T-helper 1 cell treated with Interleukin-12 subunit alpha and Interleukin-12 subunit beta and Interleukin-4 antibody, amounts not matched to agents 30 μg/mL and 1 μg/mL, for 36 hours (primary cell): Measurements from ENCODE around the gene GLB1L3.

Source experiments
- H3K27ac Mint-ChIP-seq: one replicate; pipeline ENCODE4 v1.8.0; 2021; ENCODE audit warnings: mild to moderate bottlenecking, mixed read lengths
- H3K27me3 Mint-ChIP-seq: one replicate; pipeline ENCODE4 v1.8.0; 2021; ENCODE audit warnings: low read depth, mixed read lengths
- H3K36me3 Mint-ChIP-seq: one replicate; pipeline ENCODE4 v1.8.0; 2021; ENCODE audit warnings: low read depth, mixed read lengths
- H3K4me1 Mint-ChIP-seq: one replicate; pipeline ENCODE4 v1.8.0; 2021; ENCODE audit warnings: low read depth, mixed read lengths
- H3K4me3 Mint-ChIP-seq: one replicate; pipeline ENCODE4 v1.8.0; 2021; ENCODE audit warnings: mild to moderate bottlenecking, moderate library complexity, mixed read lengths
- H3K9me3 Mint-ChIP-seq: one replicate; pipeline ENCODE4 v1.8.0; 2021; ENCODE audit warnings: mixed read lengths

Gene GLB1L3

DNA sequence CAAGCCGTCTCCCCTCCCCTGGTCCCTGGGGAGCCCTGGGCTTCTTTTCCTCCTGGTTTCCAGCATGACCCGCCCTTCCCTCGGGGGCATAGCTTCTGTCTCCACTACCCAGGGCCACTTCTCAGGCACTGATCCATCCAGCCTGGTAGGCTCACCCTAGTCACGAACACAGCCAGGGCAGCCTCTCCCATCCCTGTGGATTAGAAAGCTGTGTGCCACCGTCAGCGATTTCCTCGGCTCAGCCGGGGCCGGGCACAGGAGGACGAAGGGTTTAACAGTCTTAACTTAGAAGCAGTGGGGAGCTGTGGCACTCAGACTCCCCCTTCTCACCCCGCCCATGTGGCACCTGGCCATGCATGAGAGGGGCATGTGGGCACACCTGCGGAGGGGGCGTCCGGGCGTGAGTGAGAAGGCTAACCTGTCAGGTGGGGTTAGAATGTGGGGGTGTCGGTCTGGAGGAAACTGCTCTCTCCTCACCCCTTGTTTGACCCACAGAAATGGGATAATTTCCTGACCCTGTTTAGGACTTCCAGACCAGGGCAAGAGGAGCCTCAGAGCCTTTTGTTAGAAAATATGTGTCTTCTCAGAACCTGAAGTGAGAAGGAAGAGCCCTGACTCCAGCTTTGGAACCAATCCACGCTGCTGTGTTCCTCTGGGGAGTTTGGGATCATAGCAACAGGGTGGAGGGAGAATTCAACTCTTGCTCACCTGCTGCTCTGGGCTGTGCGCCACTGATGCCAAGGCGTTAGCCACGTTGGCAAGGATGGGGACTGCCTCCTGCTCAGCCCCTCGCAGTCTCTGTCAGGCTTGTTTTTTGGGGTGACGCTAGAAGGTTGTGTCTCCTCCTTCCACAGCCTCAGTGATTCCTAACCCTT, 70.2 kb downstream of the GLB1L3 start:
- Mint-ChIP-seq H3K27me3 (peaks cover 4% of the 10 kb centered on the region), H3K9me3 (no peaks in the 10 kb centered on the region), H3K4me3 (no peak overlapping the region), H3K4me1 (peaks cover 16% of the 10 kb centered on the region), H3K36me3 (peaks cover 3% of the 10 kb centered on the region), H3K27ac (peak overlapping the region; percentile 18)

GRCh38 chr11:134346976-134347350, 70.8 kb downstream of the GLB1L3 start:
- Mint-ChIP-seq H3K27me3 (peaks cover 4% of the 10 kb centered on the region), H3K9me3 (no peaks in the 10 kb centered on the region), H3K36me3 (peaks cover 3% of the 10 kb centered on the region), H3K4me1 (peaks cover 16% of the 10 kb centered on the region), H3K27ac (peak overlapping the region; percentile 15), H3K4me3 (no peak overlapping the region)

DNA sequence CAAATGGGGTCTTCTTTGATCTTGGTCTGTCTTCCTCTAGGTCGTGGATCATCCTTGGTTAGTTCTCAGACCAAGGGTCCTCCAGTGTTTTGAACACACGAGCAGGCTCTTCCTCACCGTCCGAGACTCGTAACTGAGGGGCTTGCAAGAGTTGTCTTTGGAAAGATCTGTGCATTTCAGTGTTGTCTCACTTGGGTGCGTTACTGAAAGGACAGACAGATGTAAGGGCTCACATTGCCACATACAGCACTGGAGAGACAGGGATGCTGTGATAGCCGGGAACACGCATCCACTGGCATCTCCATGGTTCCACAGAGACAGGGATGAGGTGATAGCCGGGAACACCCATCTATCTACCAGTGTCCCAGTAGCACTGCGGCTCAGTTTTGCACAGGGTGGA, 71.3 kb downstream of the GLB1L3 start:
- peaks cover 16% of the 10 kb centered on the region for H3K4me1 Mint-ChIP-seq
- H3K36me3 Mint-ChIP-seq, result peaks cover 3% of the 10 kb centered on the region
- H3K4me3 Mint-ChIP-seq, result no peak overlapping the region
- peaks cover 8% of the 10 kb centered on the region for H3K27me3 Mint-ChIP-seq
- H3K27ac Mint-ChIP-seq, result peak overlapping the region; percentile 15
- no peaks in the 10 kb centered on the region for H3K9me3 Mint-ChIP-seq

- Mint-ChIP-seq H3K27ac (peak overlapping the region; percentile 77), H3K36me3 (peaks cover 3% of the 10 kb centered on the region), H3K9me3 (no peaks in the 10 kb centered on the region), H3K4me1 (peaks cover 16% of the 10 kb centered on the region), H3K27me3 (peaks cover 7% of the 10 kb centered on the region), H3K4me3 (peak overlapping the region; percentile 33)
Measured at GRCh38 chr11:134349109-134349801, 73.1 kb downstream of the GLB1L3 start.

- H3K4me1 Mint-ChIP-seq, result peaks cover 17% of the 10 kb centered on the region
- H3K36me3 Mint-ChIP-seq, result peaks cover 3% of the 10 kb centered on the region
- H3K4me3 Mint-ChIP-seq, result peak overlapping the region; percentile 33
- peaks cover 9% of the 10 kb centered on the region for H3K27me3 Mint-ChIP-seq
- peak overlapping the region; percentile 77 for H3K27ac Mint-ChIP-seq
- no peaks in the 10 kb centered on the region for H3K9me3 Mint-ChIP-seq
Measured at GRCh38 chr11:134349802-134350355, 73.7 kb downstream of the GLB1L3 start.

GRCh38 chr11:134350381-134350780, 74.2 kb downstream of the GLB1L3 start:
- peaks cover 11% of the 10 kb centered on the region for H3K27me3 Mint-ChIP-seq

DNA sequence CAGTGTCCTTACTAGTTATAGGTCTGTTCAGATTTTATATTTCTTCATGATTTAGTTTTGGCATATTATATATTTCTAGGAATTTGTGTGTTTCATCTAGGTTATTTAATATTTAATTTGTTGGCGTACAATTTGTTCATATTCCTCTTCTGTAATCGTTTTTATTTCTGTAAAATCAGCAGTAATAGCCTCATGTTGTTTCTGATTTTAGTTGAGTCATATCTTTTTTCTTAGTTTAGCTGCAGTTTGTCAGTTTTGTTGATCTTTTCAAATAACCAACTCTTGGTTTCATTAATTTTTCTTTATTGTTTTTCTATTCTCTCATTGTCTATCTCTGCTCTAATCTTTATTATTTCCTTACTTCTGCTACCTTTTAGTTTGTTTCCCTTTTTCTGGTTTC, 75.9 kb downstream of the GLB1L3 start:
- Mint-ChIP-seq H3K27ac (no peak overlapping the region), H3K4me1 (peaks cover 25% of the 10 kb centered on the region), H3K9me3 (no peaks in the 10 kb centered on the region), H3K27me3 (peaks cover 11% of the 10 kb centered on the region), H3K4me3 (no peak overlapping the region), H3K36me3 (peaks cover 3% of the 10 kb centered on the region)

More at GRCh38 chr11:134350381-134350780, 74.2 kb downstream of the GLB1L3 start:
- Mint-ChIP-seq H3K27ac (peak overlapping the region; percentile 20), H3K4me3 (no peak overlapping the region), H3K36me3 (peaks cover 3% of the 10 kb centered on the region), H3K4me1 (peaks cover 22% of the 10 kb centered on the region), H3K9me3 (no peaks in the 10 kb centered on the region)

GRCh38 chr11:134355136-134355535, 79.0 kb downstream of the GLB1L3 start:
- H3K9me3 Mint-ChIP-seq, result no peaks in the 10 kb centered on the region
- H3K4me3 Mint-ChIP-seq, result no peak overlapping the region
- peaks cover 17% of the 10 kb centered on the region for H3K4me1 Mint-ChIP-seq
- H3K27ac Mint-ChIP-seq, result no peak overlapping the region
- peaks cover 2% of the 10 kb centered on the region for H3K36me3 Mint-ChIP-seq
- peaks cover 11% of the 10 kb centered on the region for H3K27me3 Mint-ChIP-seq

DNA sequence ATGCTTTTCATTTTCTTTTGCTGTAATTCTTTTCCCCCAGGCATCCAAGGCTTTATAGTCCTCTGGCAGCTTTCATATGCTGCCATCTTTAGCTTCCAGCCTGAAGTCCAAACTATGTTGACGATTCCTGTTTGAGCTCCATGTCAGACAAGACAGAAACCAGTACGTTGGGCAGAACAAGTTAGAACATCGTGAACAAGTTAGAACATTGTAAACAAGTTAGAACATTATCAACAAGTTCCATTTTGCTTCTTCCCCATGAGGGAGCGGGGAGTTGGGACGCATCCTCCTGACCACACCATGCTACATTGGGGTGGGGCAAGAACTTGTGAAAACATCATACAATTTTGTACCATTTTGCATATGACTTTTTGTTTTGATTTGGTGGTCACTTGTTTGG, 79.5 kb downstream of the GLB1L3 start:
- peaks cover 11% of the 10 kb centered on the region for H3K27me3 Mint-ChIP-seq
- H3K27ac Mint-ChIP-seq, result no peak overlapping the region
- peaks cover 15% of the 10 kb centered on the region for H3K4me1 Mint-ChIP-seq
- no peak overlapping the region for H3K4me3 Mint-ChIP-seq
- H3K9me3 Mint-ChIP-seq, result no peaks in the 10 kb centered on the region
- no peaks in the 10 kb centered on the region for H3K36me3 Mint-ChIP-seq

- Mint-ChIP-seq H3K4me3 (no peak overlapping the region), H3K36me3 (no peaks in the 10 kb centered on the region), H3K27ac (no peak overlapping the region), H3K9me3 (no peaks in the 10 kb centered on the region), H3K4me1 (peaks cover 18% of the 10 kb centered on the region), H3K27me3 (peaks cover 11% of the 10 kb centered on the region)
Measured at GRCh38 chr11:134356656-134357544, 80.7 kb downstream of the GLB1L3 start.

DNA sequence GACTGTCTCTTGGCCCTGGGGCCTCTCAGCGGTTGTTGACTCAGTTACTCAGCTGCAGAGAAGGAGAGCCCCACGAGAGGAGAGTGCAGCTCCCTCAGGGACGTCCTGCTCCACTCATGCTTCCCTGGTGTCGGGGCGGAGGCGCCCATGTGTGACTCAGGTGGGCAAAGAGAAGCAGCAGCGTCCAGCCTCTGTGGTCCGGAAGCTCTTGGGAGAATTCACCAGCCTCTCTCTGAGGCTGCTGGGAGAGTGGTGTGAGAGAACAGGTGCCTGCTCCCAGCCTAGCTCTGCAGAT, 81.3 kb downstream of the GLB1L3 start:
- Mint-ChIP-seq H3K4me3 (no peak overlapping the region), H3K27ac (no peak overlapping the region)

DNA sequence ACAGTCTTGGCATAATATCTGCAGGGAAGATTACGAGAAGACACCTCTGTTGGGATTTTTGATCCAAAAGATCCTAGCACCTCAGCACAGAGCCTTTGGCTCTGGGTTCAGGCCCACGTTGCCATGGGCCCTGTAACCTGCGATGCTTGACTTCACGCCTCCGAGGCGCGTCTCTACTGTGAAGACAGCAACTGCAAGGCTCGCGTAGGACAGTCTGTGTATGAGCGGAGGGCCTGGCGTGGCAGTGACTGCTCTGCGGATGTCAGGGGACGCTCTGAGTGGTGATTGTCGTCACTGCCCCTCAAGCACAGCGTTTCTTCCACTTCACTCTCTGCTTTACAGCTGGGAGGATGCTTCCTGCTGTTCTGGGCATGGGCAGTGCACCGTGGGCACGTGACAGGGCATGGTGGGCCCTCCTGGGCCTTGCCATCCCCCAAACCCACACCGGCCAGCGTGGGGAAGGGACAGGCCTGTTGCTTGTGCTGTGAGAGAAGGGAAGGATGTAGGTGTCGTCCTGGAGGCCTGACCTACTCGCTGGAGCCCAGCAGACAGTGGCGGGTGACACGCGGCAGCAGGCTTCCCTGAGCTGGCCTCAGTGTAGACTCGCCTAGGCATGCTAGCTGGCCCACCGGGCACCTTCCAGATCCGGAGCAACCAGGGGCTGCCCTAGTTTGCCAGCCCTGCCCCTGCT, 82.1 kb downstream of the GLB1L3 start:
- Mint-ChIP-seq H3K27me3 (peaks cover 7% of the 10 kb centered on the region), H3K4me3 (no peak overlapping the region), H3K4me1 (peaks cover 20% of the 10 kb centered on the region), H3K36me3 (no peaks in the 10 kb centered on the region), H3K9me3 (no peaks in the 10 kb centered on the region), H3K27ac (no peak overlapping the region)

More for the DNA sequence above, 81.3 kb downstream of the GLB1L3 start:
- Mint-ChIP-seq H3K27me3 (peaks cover 7% of the 10 kb centered on the region), H3K9me3 (no peaks in the 10 kb centered on the region), H3K4me1 (peaks cover 20% of the 10 kb centered on the region), H3K36me3 (no peaks in the 10 kb centered on the region)

GRCh38 chr11:134358856-134359490, 82.8 kb downstream of the GLB1L3 start:
- H3K27ac Mint-ChIP-seq, result no peak overlapping the region
- H3K9me3 Mint-ChIP-seq, result no peaks in the 10 kb centered on the region
- H3K27me3 Mint-ChIP-seq, result peaks cover 4% of the 10 kb centered on the region

More at GRCh38 chr11:134358856-134359490, 82.8 kb downstream of the GLB1L3 start:
- Mint-ChIP-seq H3K36me3 (no peaks in the 10 kb centered on the region), H3K4me1 (peaks cover 20% of the 10 kb centered on the region), H3K4me3 (no peak overlapping the region)
